SK-MEL-5 (cell line): ENCODE measurements around the gene DHX38. TPM values are rescaled to one million over a fixed set of nuclear protein-coding genes. Genes with fewer than 3 reads are reported as not detected.
"Not testable (repeated sequence)": the region's sequence is repeated elsewhere in the genome, so short reads cannot be mapped to it uniquely, and the experiment has no call there.

Experiments
- DNase-seq: peaks from one replicate; pipeline ENCODE4 v3.0.0-alpha.2; 2016; ENCODE audit warnings: low read depth, low spot score
- in situ Hi-C: cut with HindIII; loops from 2 replicates; pipeline ENCODE4 v1.10.0; 2016; ENCODE audit warnings: low sequenced_read_pairs, high pct_unique_total_duplicates, low pct_unique_long_range_greater_than_20kb
- total RNA-seq: library from RNA; depleted of rRNA; stranded (reverse); fragments of >200 nt; shearing (Covaris generic); gene quantifications from 2 replicates; pipeline ENCODE4 v1.2.3, GENCODE V29; 2014

DHX38 gene
- total RNA-seq, 1 experiment from 2014 or later = 33.2 TPM

GRCh38 chr16:72073560-72074230 lies 20.0 kb upstream of the DHX38 start:
- in situ Hi-C loops = no loop called here
- no peak for DNase-seq

- DNase-seq, in situ Hi-C loops: not testable (repeated sequence)
Measured at GRCh38 chr16:72075067-72075466, 18.6 kb upstream of the DHX38 start.

GRCh38 chr16:72076991-72077706 lies 16.5 kb upstream of the DHX38 start:
- DNase-seq, in situ Hi-C loops: not testable (repeated sequence)

GRCh38 chr16:72083778-72084404 lies 9.8 kb upstream of the DHX38 start:
- no peak for DNase-seq
- in situ Hi-C loops = no loop called here

- in situ Hi-C loops = no loop called here
- DNase-seq = no peak
Measured at GRCh38 chr16:72084445-72084844, 9.2 kb upstream of the DHX38 start.

GRCh38 chr16:72085002-72085401 lies 8.6 kb upstream of the DHX38 start:
- DNase-seq = no peak
- in situ Hi-C loops = no loop called here

GRCh38 chr16:72091217-72091616 lies 2.4 kb upstream of the DHX38 start:
- DNase-seq = no peak
- in situ Hi-C loops = no loop called here

- in situ Hi-C loops = no loop called here
- DNase-seq = peak; percentile 57
Measured at GRCh38 chr16:72092832-72093447, 707 bp upstream of the DHX38 start.

GRCh38 chr16:72094266-72094610 lies 591 bp downstream of the DHX38 start:
- DNase-seq = no peak
- in situ Hi-C loops = no loop called here

GRCh38 chr16:72098936-72099335 lies 5.3 kb downstream of the DHX38 start:
- in situ Hi-C loops = no loop called here
- DNase-seq = no peak

- in situ Hi-C loops = no loop called here
Measured at GRCh38 chr16:72099377-72099818, 5.8 kb downstream of the DHX38 start.

GRCh38 chr16:72101195-72101594 lies 7.5 kb downstream of the DHX38 start:
- in situ Hi-C loops = no loop called here
- no peak for DNase-seq

More at GRCh38 chr16:72099377-72099818, 5.8 kb downstream of the DHX38 start:
- DNase-seq = peak; percentile 76

- DNase-seq = no peak
- in situ Hi-C loops = no loop called here
Measured at GRCh38 chr16:72104905-72105304, 11.3 kb downstream of the DHX38 start.

GRCh38 chr16:72105978-72106377 lies 12.3 kb downstream of the DHX38 start:
- no peak for DNase-seq
- in situ Hi-C loops = no loop called here

GRCh38 chr16:72107371-72107770 lies 13.7 kb downstream of the DHX38 start:
- DNase-seq = no peak
- in situ Hi-C loops = no loop called here

- no peak for DNase-seq
- in situ Hi-C loops = no loop called here
Measured at GRCh38 chr16:72108353-72109102, 14.9 kb downstream of the DHX38 start.

- no peak for DNase-seq
- in situ Hi-C loops = no loop called here
Measured at GRCh38 chr16:72109300-72109699, 15.7 kb downstream of the DHX38 start.
